ENCODE measurements around the gene UCN.

- no peak for TF ChIP-seq CTCF (IDR thresholded peaks at IDR 0.05)
- no peak for TF ChIP-seq EZH2 (IDR thresholded peaks at IDR 0.05; ENCODE audit: borderline replicate concordance, insufficient read depth, low read depth, low read length, poor library complexity, severe bottlenecking)
Measured at GRCh38 chr2:27297195-27297594, 11.1 kb downstream of the UCN start.
